GM12878 (cell line): ENCODE measurements around the gene TMIGD2. TPM values are rescaled to one million over a fixed set of nuclear protein-coding genes. Genes with fewer than 3 reads are reported as not detected.

Experiments
- ATAC-seq: fragments of 200-7000 bp; cut with Tn5 transposase; 3 replicates; pipeline ENCODE4 v1.9.1; 2020; ENCODE audit warnings: mild to moderate bottlenecking, moderate library complexity
- BruUV-seq: library from RNA; stranded (reverse); fragments of 400-500 nt; replicated peaks from 2 replicates; lab custom pipeline; 2021; lab: Mats Ljungman, UMichigan
- CTCF ChIA-PET: fragments of 300-600 bp; sonication (Branson Sonifier 250); formaldehyde crosslinking; extraction: SDS; loops from one replicate; lab custom pipeline; 2021; ENCODE audit warnings: inconsistent platforms; lab: Yijun Ruan, JAX
- POLR2A ChIA-PET: fragments of 350-600 bp; formaldehyde crosslinking; extraction: SDS; loops from one replicate; lab custom pipeline; 2021; ENCODE audit warnings: inconsistent platforms; lab: Charles Lee
- RAD21 ChIA-PET: fragments of 300-600 bp; sonication (Branson Sonifier 250); formaldehyde crosslinking; loops from one replicate; lab custom pipeline; 2023; ENCODE audit warnings: antibody characterized with exemption; ENCODE audit not compliant: unreplicated experiment; lab: Charles Lee
- SMC1A ChIA-PET: fragments of 300-600 bp; sonication (Branson Sonifier 250); formaldehyde crosslinking; loops from one replicate; lab custom pipeline; 2023; ENCODE audit not compliant: unreplicated experiment, uncharacterized antibody; lab: Charles Lee
- DNase-seq: peaks from one replicate; pipeline ENCODE4 v3.0.0-alpha.2; 2011; ENCODE audit warnings: low read depth, low spot score
- FAIRE-seq: peaks from 3 replicates; lab custom pipeline; 2011; peaks lifted over from hg19 to GRCh38; lab: Jason Lieb, UNC
- H2AFZ ChIP-seq: 2 replicates; pipeline ENCODE4 v1.6.0; 2011; ENCODE audit warnings: low read depth, low read length, control low read depth; ENCODE audit not compliant: control insufficient read depth
- H3K27ac ChIP-seq: 2 replicates; pipeline ENCODE4 v1.5.1; 2011; ENCODE audit warnings: control low read depth; ENCODE audit not compliant: control insufficient read depth, insufficient read depth
- H3K27me3 ChIP-seq, 2 experiments: replicated peaks in 1 of 2; 2 replicates each; pipeline versions ENCODE4 v1.6.0 to v1.6.1; 2011; ENCODE audit warnings: low read length in 1 of 2; ENCODE audit not compliant: control insufficient read depth in 2 of 2, insufficient read depth in 2 of 2
- H3K36me3 ChIP-seq, 2 experiments: 2 replicates each; pipeline ENCODE4 v1.5.1; 2011; ENCODE audit warnings: low read length in 1 of 2; ENCODE audit not compliant: control insufficient read depth in 2 of 2, insufficient read depth in 2 of 2
- H3K4me1 ChIP-seq: 2 replicates; pipeline ENCODE4 v1.6.1; 2011; ENCODE audit warnings: mild to moderate bottlenecking, low read length, moderate library complexity, mixed read lengths; ENCODE audit not compliant: control insufficient read depth, insufficient read depth
- H3K4me2 ChIP-seq: 2 replicates; pipeline ENCODE4 v1.6.0; 2011; ENCODE audit warnings: control low read depth; ENCODE audit not compliant: control insufficient read depth, insufficient read depth
- H3K4me3 ChIP-seq: fragments of 200-600 bp; sonication (generic); 2 replicates; pipeline ENCODE4 v1.5.1; 2016
- H3K79me2 ChIP-seq: 2 replicates; pipeline ENCODE4 v1.6.0; 2011; ENCODE audit warnings: low read length; ENCODE audit not compliant: control insufficient read depth, insufficient read depth
- H3K9ac ChIP-seq: 2 replicates; pipeline ENCODE4 v1.8.0; 2011; ENCODE audit warnings: low read length, control low read depth, mixed read lengths; ENCODE audit not compliant: control insufficient read depth, insufficient read depth
- H3K9me3 ChIP-seq: replicated peaks from 3 replicates; pipeline ENCODE4 v1.5.1; 2011; ENCODE audit warnings: mild to moderate bottlenecking, low read length; ENCODE audit not compliant: control insufficient read depth, insufficient read depth
- H4K20me1 ChIP-seq: 2 replicates; pipeline ENCODE4 v1.6.0; 2011; ENCODE audit not compliant: control insufficient read depth, insufficient read depth
- CUX1 ChIP-seq: IDR thresholded peaks from 2 replicates; pipeline ENCODE4 v1.6.1; 2012; ENCODE audit warnings: improper control_type of control experiment, low read depth, low read length; ENCODE audit not compliant: insufficient replicate concordance
- MYB ChIP-seq: fragments of 150-350 bp; IDR thresholded peaks from 2 replicates; pipeline ENCODE4 v1.6.1; 2014; ENCODE audit warnings: mild to moderate bottlenecking, low read depth, low read length, borderline replicate concordance
- POU2F2 ChIP-seq: IDR thresholded peaks from 3 replicates; pipeline ENCODE4 v1.6.1; 2011; ENCODE audit warnings: low read depth, mild to moderate bottlenecking, low read length, borderline replicate concordance
- RAD51 ChIP-seq: fragments of 450-650 bp; IDR thresholded peaks from 2 replicates; pipeline ENCODE4 v1.6.1; 2016; ENCODE audit warnings: moderate library complexity, mild to moderate bottlenecking, inconsistent platforms
- WRNIP1 ChIP-seq: IDR thresholded peaks from 2 replicates; pipeline ENCODE4 v1.6.1; 2011; ENCODE audit warnings: low read depth, low read length, improper control_type of control experiment, borderline replicate concordance
- WGBS: methylation state at CpG from one replicate; pipeline ENCODE4 v1.1.6; 2016; ENCODE audit warnings: low lambda C conversion rate; ENCODE audit not compliant: insufficient replicate concordance, insufficient coverage; ENCODE audit errors: missing lambda C conversion rate; 5-methylcytosine and 5-hydroxymethylcytosine counted together
- in situ Hi-C: fragments of 300-500 bp; cut with MboI; formaldehyde crosslinking; loops from 9 replicates; pipeline ENCODE4 v1.14.3; 2018; ENCODE audit warnings: mixed read lengths
- intact Hi-C: fragments of 100-400 bp; cut with micrococcal nuclease; formaldehyde crosslinking; loops from one replicate; pipeline ENCODE4 v1.14.2; 2022; ENCODE audit not compliant: unreplicated experiment
- polyA plus RNA-seq, 11 experiments: library from polyadenylated mRNA; depleted of rRNA in 4 of 11; unstranded in 6 of 11; stranded (reverse) in 5 of 11; fragments of >200 nt; fragmentation: Nextera tagmentation in 4 of 11; fragmentation: Illumina TruSeq in 1 of 11; extraction: Ambion mirVana in 4 of 11; extraction: Trizol in 1 of 11; gene quantifications; 1 replicate in 1 of 11; 2 replicates in 10 of 11; pipeline versions ENCODE4 v1.2.1 to v1.2.3, GENCODE V29; 2011 to 2016; ENCODE audit warnings: inconsistent platforms in 2 of 11, missing spikeins in 2 of 11, low read depth in 1 of 11
- total RNA-seq, 4 experiments: library from RNA; depleted of rRNA in 3 of 4; stranded (reverse); fragments of >200 nt in 3 of 4; fragmentation: Illumina TruSeq in 1 of 4; extraction: Trizol in 1 of 4; gene quantifications; 2 replicates each; pipeline versions ENCODE4 v1.2.1 to v1.2.3, GENCODE V29; 2013 to 2021
- TF ChIP-seq, protein P1 (sequence below): IDR thresholded peaks from 2 replicates; pipeline ENCODE4 v1.6.1; 2012; ENCODE audit warnings: low read depth, low read length, improper control_type of control experiment

The TMIGD2 gene
- total and polyA plus RNA-seq, 10 of the 15 experiments (the other 5 are each of a cell fraction or from before 2014, with no cell fraction given) = 0.09 to 0.40 (median 0.14) TPM; not detected in 5

GRCh38 chr19:4298810-4299550 is 3.2 kb downstream of the TMIGD2 start:
- SMC1A ChIA-PET = no interaction called here
- TF ChIP-seq, protein P1, sequence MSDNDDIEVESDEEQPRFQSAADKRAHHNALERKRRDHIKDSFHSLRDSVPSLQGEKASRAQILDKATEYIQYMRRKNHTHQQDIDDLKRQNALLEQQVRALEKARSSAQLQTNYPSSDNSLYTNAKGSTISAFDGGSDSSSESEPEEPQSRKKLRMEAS = no peak
- no peak for TF ChIP-seq RAD51
- no peak for TF ChIP-seq CUX1
- TF ChIP-seq MYB = no peak
- TF ChIP-seq POU2F2 = no peak
- TF ChIP-seq WRNIP1 = no peak
- intact Hi-C loops = no loop called here
- CTCF ChIA-PET = interaction anchor here (1.0 kb wide), 1 partner anchor 53 kb away, joined by 3 read pairs; no protein-coding TSS in a partner anchor
- POLR2A ChIA-PET = interaction anchor here (0.6 kb wide), 1 partner anchor 294 kb away, joined by 3 read pairs; no protein-coding TSS in a partner anchor
- 28% methylated on average over 8 of the region's 8 CpGs for WGBS
- Histone ChIP-seq H3K27ac (no peak overlapping the region), H3K4me2 (no peak overlapping the region), H3K9ac (no peak overlapping the region), H3K36me3 (no peaks in the 10 kb centered on the region), H4K20me1 (no peaks in the 10 kb centered on the region), H3K4me3 (no peak overlapping the region), H3K27me3 (no peaks in the 10 kb centered on the region), H2AFZ (no peak overlapping the region), H3K4me1 (no peaks in the 10 kb centered on the region), H3K9me3 (no peaks in the 10 kb centered on the region), H3K79me2 (no peaks in the 10 kb centered on the region)
- no peak for FAIRE-seq
- BruUV-seq = no TSS peak
- RAD21 ChIA-PET = no interaction called here
- ATAC-seq = no peak
- in situ Hi-C loops = no loop called here
- no peak for DNase-seq
